ENCODE data around the gene TIGD2. TPM values are rescaled to one million over a fixed set of nuclear protein-coding genes. Genes with fewer than 3 reads are reported as not detected.

Gene TIGD2
- total and polyA plus RNA-seq, 2 of the 13 experiments (the other 11 are each of a cell fraction or from before 2014, with no cell fraction given), result 3.1 to 15.5 TPM

GRCh38 chr4:89110986-89111832 lies at the start of gene TIGD2 (continued):
- TF ChIP-seq ASH2L (IDR thresholded peaks at IDR 0.05; ENCODE audit: insufficient read length, low read depth, low read length) (peak; percentile 51), TCF7L2 (IDR thresholded peaks at IDR 0.05; ENCODE audit: low read depth, low read length) (no peak), SOX6 (IDR thresholded peaks at IDR 0.05) (no peak), SOX6 (CRISPR knock-in tag; IDR thresholded peaks at IDR 0.05) (no peak; the same call in 1 of the 2 replicates), ZSCAN25 (CRISPR knock-in tag; IDR thresholded peaks at IDR 0.05) (peak; percentile 98), ZNF564 (CRISPR knock-in tag; IDR thresholded peaks at IDR 0.05) (peak; percentile 80), ZSCAN9 (CRISPR knock-in tag; IDR thresholded peaks at IDR 0.05; ENCODE audit: borderline replicate concordance) (peak; percentile 57; the same call in 1 of the 2 replicates), FOXM1 (CRISPR knock-in tag; IDR thresholded peaks at IDR 0.05) (no peak), PREB (CRISPR knock-in tag; IDR thresholded peaks at IDR 0.05) (no peak), ZNF749 (CRISPR knock-in tag; IDR thresholded peaks at IDR 0.05; ENCODE audit: borderline replicate concordance) (peak; percentile 77; the same call in 1 of the 2 replicates), ZMYM2 (CRISPR knock-in tag; IDR thresholded peaks at IDR 0.05) (0 out of 2 replicates have a peak, but pooled peaks have one; percentile 54), ZFP41 (CRISPR knock-in tag; IDR thresholded peaks at IDR 0.05; ENCODE audit: borderline replicate concordance) (peak; percentile 34; the same call in 1 of the 2 replicates), NRL (CRISPR knock-in tag; IDR thresholded peaks at IDR 0.05; ENCODE audit: borderline replicate concordance) (peak; percentile 67; the same call in 1 of the 2 replicates), TOPORS (CRISPR knock-in tag; IDR thresholded peaks at IDR 0.05) (0 out of 2 replicates have a peak, but pooled peaks have one; percentile 73), NKX3-1 (CRISPR knock-in tag; IDR thresholded peaks at IDR 0.05) (peak; percentile 32; the same call in 1 of the 2 replicates), MTF2 (CRISPR knock-in tag; IDR thresholded peaks at IDR 0.05; ENCODE audit: borderline replicate concordance) (peak; percentile 75; the same call in 1 of the 2 replicates), ZNF878 (CRISPR knock-in tag; IDR thresholded peaks at IDR 0.05) (no peak), RELA (CRISPR knock-in tag; IDR thresholded peaks at IDR 0.05) (no peak), KDM5B (CRISPR knock-in tag; IDR thresholded peaks at IDR 0.05; ENCODE audit: borderline replicate concordance) (peak; percentile 32; the same call in 1 of the 2 replicates), ARNT2 (CRISPR knock-in tag; IDR thresholded peaks at IDR 0.05; ENCODE audit: low read depth) (peak; percentile 91), ZNF460 (CRISPR knock-in tag; IDR thresholded peaks at IDR 0.05; ENCODE audit: borderline replicate concordance) (no peak), NONO (IDR thresholded peaks at IDR 0.05) (no peak), NONO (CRISPR knock-in tag; conservative IDR thresholded peaks at IDR 0.05) (peak; percentile 83), DNMT3B (CRISPR knock-in tag; conservative IDR thresholded peaks at IDR 0.05) (0 out of 2 replicates have a peak, but pooled peaks have one; percentile 19), FOSL2 (CRISPR knock-in tag; IDR thresholded peaks at IDR 0.05) (0 out of 2 replicates have a peak, but pooled peaks have one; percentile 14), KDM5A (IDR thresholded peaks at IDR 0.05; ENCODE audit: borderline replicate concordance, low read length) (no peak)
- TF ChIP-seq, protein P1, sequence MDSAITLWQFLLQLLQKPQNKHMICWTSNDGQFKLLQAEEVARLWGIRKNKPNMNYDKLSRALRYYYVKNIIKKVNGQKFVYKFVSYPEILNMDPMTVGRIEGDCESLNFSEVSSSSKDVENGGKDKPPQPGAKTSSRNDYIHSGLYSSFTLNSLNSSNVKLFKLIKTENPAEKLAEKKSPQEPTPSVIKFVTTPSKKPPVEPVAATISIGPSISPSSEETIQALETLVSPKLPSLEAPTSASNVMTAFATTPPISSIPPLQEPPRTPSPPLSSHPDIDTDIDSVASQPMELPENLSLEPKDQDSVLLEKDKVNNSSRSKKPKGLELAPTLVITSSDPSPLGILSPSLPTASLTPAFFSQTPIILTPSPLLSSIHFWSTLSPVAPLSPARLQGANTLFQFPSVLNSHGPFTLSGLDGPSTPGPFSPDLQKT (CRISPR knock-in tag; IDR thresholded peaks at IDR 0.05; ENCODE audit: borderline replicate concordance), result no peak
- TF ChIP-seq, protein P2, sequence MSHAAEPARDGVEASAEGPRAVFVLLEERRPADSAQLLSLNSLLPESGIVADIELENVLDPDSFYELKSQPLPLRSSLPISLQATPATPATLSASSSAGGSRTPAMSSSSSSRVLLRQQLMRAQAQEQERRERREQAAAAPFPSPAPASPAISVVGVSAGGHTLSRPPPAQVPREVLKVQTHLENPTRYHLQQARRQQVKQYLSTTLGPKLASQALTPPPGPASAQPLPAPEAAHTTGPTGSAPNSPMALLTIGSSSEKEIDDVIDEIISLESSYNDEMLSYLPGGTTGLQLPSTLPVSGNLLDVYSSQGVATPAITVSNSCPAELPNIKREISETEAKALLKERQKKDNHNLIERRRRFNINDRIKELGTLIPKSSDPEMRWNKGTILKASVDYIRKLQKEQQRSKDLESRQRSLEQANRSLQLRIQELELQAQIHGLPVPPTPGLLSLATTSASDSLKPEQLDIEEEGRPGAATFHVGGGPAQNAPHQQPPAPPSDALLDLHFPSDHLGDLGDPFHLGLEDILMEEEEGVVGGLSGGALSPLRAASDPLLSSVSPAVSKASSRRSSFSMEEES (CRISPR knock-in tag; IDR thresholded peaks at IDR 0.05), result peak; percentile 54; the same call in 1 of the 2 replicates

Data from HepG2 (cell line).